HG02970 (cell line): ENCODE data around the gene SHANK1.

Source experiments
- ATAC-seq: cut with Tn5 transposase; IDR thresholded peaks from one replicate; pipeline ENCODE4 v1.9.1; 2021; ENCODE audit warnings: mild to moderate bottlenecking, moderate library complexity, moderate number of reproducible peaks; ENCODE audit not compliant: unreplicated experiment, low FRiP score

Gene SHANK1

DNA sequence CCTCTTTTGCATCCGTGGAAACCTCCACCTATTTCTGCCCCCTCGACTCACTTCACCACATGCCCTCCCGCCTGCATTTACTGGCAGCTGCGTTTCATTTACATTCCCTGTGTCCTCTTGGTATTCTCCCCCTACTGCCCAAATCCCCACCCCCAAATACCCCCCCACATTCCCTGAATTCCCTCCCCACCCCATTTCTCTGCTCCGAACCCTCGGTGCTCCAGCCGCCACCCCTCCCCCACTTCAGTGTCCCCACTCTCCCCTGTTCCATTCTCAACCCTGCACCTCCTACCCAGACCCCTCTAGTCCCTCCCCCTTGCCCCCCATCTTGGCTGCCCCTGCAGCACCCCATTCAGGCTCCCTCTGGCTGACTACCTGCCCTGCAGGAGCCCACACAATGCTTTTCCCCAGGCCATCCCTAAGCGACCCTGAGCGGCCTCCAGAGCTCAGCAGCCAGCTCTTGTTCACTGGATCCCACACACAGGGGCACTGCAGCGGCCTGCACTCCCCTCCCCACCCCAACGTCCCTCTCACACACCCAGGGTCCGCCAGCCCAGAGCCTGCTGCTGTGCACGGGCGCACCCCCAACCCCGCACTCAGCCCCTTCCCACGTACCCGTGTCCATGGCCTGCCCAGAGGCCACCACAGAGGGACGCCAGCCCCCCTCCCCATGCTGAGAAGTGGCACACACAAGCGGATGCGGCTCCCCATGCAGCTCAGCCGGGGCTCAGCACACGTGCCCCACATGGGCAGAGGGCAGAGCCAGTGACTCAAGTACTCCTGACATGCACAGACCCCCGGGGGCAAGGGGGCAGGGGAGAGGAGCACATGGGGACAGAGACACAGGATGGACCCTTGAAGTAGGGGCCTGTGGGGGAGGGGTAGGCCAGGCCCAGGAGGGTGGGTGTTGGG, 26.3 kb downstream of the SHANK1 start:
- no peak for ATAC-seq

DNA sequence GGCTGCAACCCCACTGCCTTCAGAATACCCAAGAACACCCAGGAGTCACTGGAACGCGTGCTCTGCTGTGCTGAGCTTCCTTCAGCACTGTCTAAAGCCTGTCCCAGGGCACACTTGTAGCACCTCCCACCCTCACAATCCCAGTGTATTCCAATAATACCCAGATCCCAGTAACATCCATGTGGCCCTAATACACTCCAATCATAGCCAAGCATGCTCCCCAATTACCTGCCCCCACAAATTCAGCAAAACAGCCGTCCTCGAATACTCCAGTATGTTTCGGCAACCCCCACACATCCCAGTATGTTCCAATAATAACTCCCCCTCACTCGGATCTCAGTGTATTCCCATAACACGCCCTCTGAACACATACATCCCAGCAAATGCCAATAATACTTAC, 29.2 kb downstream of the SHANK1 start:
- no peak for ATAC-seq

GRCh38 chr19:50688766-50689165, 30.8 kb downstream of the SHANK1 start:
- ATAC-seq, result no peak

GRCh38 chr19:50686310-50687032, 33.1 kb downstream of the SHANK1 start:
- no peak for ATAC-seq

GRCh38 chr19:50679177-50680125, 40.2 kb downstream of the SHANK1 start:
- no peak for ATAC-seq

DNA sequence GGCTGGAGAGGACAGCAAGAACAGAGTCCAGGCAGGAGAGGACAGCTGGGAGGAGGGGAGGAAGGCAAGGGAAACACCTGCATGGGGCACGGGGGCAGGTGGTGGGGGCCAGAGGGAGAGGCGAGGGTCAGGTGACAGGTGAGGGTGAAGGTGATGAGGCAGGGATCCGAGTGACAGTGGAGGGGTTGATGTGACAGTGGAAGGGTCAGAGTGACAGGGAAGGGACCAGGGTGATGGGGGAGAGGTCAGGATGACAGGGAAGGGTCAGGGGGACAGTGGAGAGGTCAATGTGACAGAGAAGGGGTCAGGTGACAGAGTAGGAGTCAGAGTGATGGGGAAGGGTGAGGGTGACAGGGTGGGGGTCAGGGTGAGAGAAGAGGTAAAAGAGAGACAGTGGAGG, 41.3 kb downstream of the SHANK1 start:
- no peak for ATAC-seq

GRCh38 chr19:50677636-50678035, 42.0 kb downstream of the SHANK1 start:
- no peak for ATAC-seq

GRCh38 chr19:50676625-50677197, 42.9 kb downstream of the SHANK1 start:
- ATAC-seq, result no peak

GRCh38 chr19:50673118-50673517, 46.5 kb downstream of the SHANK1 start:
- ATAC-seq, result no peak

GRCh38 chr19:50670102-50670380, 49.6 kb downstream of the SHANK1 start:
- ATAC-seq, result no peak

DNA sequence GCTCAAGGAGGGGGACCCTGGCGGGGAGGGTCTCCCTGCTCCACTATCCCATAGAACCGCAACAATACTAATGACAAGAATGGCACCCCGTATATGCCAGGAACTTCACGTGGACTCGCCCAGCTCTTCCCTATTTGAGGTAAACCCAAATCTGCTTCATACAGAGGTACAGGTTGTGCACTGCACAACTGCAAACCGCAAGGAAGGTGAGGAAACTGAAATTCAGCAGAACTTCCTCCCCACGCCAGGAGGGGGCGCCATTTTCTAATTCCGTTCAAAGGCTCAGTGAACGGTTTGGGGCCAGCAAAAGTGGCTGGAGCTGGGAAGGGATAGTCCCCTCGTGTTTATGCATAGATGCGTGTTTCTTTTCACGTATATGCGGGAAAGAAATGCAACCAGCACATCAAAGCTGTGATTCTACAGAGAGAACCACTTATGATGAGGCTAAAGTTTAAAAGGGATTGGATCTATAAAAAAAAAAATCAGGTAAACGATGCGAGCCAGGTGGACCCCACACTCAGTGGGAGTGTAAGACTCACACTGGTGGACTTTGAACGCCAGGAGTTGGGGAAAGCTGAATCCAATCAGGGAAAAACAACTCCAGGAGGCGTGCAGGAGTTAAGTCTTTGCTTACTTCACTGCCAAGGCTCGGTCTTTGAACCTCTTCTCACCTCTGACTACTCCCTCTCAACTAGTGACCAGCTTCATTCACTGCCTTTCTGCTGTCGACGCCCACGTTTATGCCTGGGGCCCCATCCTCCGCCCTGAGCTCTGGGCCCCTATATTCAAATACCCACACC, 50.1 kb downstream of the SHANK1 start:
- no peak for ATAC-seq

DNA sequence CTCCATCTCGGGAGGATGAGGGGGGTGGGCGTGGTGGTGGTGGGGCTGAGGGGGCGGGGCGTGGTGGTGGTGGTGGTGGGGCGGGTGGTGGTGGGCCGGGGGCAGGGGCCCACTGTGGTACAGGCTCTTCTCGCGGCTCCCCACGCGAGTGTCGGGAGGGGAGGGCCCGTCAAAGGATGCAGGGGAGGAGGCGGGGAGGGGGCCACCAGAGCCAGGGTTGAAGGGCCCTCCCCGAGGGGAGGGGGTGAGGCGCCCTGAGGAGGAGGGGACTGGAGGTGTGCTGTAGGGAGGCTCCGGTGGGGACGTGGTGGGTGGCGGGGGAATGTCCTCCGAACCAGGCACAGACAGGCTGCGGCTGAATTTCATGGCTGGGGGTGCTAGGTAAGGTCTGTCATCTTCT, 50.7 kb downstream of the SHANK1 start:
- no peak for ATAC-seq

- ATAC-seq, result no peak
Measured at GRCh38 chr19:50668416-50668815, 51.2 kb downstream of the SHANK1 start.

GRCh38 chr19:50667759-50668231, 51.8 kb downstream of the SHANK1 start:
- ATAC-seq, result no peak

- no peak for ATAC-seq
Measured at GRCh38 chr19:50667177-50667758, 52.3 kb downstream of the SHANK1 start.

DNA sequence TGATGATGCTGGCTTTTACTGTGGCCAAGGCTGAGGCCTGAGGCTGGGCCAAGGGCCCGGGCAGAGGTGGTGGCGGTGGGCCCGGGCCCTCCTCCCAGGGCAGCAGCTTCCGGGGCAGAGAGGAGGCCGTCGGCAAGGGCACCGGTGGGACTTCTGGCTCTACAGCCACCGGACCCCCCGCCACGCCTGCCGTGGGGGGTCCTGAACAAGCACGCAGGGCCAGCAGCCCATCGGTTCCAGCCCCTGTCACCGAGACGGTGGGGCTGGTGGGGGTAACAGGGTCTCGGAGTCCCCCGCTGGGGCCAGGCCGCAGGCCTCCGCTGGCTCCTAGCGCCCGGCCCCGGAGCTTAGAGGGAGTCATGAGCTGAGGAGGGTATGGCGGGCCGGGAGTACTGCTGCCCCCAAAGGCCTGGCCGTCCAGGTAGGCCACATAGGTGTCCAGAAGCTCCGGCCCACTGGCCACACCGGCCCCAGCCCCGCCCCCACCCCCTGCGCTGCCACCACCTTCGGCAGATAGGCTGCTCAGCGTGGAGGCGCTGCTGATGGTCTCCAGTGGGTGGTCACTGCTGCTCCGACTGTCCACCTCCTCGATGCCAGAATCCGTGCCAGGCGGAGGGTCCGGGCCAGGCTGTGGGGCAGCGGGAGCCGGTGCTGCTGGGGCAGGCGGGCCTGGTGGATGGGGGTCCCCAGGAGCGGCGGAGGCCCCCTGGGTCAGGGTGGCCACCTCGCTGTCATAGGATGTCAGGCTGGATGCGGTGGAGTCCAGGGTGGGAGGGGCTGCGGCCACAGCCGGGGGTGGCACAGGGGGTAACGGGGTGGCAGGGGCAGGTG, 53.0 kb downstream of the SHANK1 start:
- no peak for ATAC-seq

DNA sequence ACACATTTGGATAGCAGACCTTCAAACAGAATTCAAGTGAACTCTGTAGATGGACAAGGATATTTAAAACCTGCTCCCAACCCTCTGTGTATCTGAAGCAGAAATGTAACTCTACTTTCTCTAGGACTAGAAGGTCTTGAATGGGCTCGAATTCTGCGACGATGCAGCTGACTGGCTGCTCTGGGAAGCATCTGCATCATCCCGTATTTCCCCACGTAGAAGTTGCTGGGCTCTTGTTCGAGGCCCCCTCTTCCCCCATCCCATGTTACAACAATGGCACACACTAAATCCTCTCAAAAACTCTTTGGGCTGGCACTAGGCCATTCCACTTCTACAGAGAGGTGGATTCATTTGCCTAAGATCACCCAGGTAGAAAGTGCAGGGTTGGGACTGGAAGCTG, 55.4 kb downstream of the SHANK1 start:
- no peak for ATAC-seq

GRCh38 chr19:50663482-50663790, 56.2 kb downstream of the SHANK1 start:
- no peak for ATAC-seq
